ENCODE measurements around the gene NET1.

The NET1 gene

GRCh38 chr10:5434017-5434753 is 21.8 kb downstream of the NET1 start:
- no peak overlapping the region for H3K4me3 ChIP-seq (ENCODE audit: low read depth, low read length)
- TF ChIP-seq CTCF (IDR thresholded peaks at IDR 0.05; ENCODE audit: low read depth, low read length): peak; percentile 47; the same call in 1 of the 2 replicates

- no peak for TF ChIP-seq CTCF (IDR thresholded peaks at IDR 0.05; ENCODE audit: low read depth, low read length)
- no peak overlapping the region for H3K4me3 ChIP-seq (ENCODE audit: low read depth, low read length)
These were observed 23.0 kb downstream of the NET1 start for GRCh38 chr10:5435328-5435727.

- no peak for TF ChIP-seq CTCF (IDR thresholded peaks at IDR 0.05; ENCODE audit: low read depth, low read length)
- H3K4me3 ChIP-seq (ENCODE audit: low read depth, low read length): no peak overlapping the region
These were observed 27.8 kb downstream of the NET1 start for GRCh38 chr10:5440206-5440605.

- no peak for TF ChIP-seq CTCF (IDR thresholded peaks at IDR 0.05; ENCODE audit: low read depth, low read length)
- no peak overlapping the region for H3K4me3 ChIP-seq (ENCODE audit: low read depth, low read length)
These were observed 28.7 kb downstream of the NET1 start for GRCh38 chr10:5441106-5441505.

GRCh38 chr10:5442065-5442989 is 30.0 kb downstream of the NET1 start:
- H3K4me3 ChIP-seq (ENCODE audit: low read depth, low read length): no peak overlapping the region
- TF ChIP-seq CTCF (IDR thresholded peaks at IDR 0.05; ENCODE audit: low read depth, low read length): peak; percentile 39; the same call in 1 of the 2 replicates

GRCh38 chr10:5442990-5443370 is 30.6 kb downstream of the NET1 start:
- no peak overlapping the region for H3K4me3 ChIP-seq (ENCODE audit: low read depth, low read length)
- TF ChIP-seq CTCF (IDR thresholded peaks at IDR 0.05; ENCODE audit: low read depth, low read length): no peak

GRCh38 chr10:5443429-5443828 is 31.1 kb downstream of the NET1 start:
- no peak for TF ChIP-seq CTCF (IDR thresholded peaks at IDR 0.05; ENCODE audit: low read depth, low read length)
- no peak overlapping the region for H3K4me3 ChIP-seq (ENCODE audit: low read depth, low read length)
